ENCODE measurements around the gene PON3. TPM values are rescaled to one million over a fixed set of nuclear protein-coding genes. Genes with fewer than 3 reads are reported as not detected.

Gene PON3
- total and polyA plus RNA-seq, 2 of the 13 experiments (the other 11 are each of a cell fraction or from before 2014, with no cell fraction given), result 23.6 to 37.8 TPM

DNA sequence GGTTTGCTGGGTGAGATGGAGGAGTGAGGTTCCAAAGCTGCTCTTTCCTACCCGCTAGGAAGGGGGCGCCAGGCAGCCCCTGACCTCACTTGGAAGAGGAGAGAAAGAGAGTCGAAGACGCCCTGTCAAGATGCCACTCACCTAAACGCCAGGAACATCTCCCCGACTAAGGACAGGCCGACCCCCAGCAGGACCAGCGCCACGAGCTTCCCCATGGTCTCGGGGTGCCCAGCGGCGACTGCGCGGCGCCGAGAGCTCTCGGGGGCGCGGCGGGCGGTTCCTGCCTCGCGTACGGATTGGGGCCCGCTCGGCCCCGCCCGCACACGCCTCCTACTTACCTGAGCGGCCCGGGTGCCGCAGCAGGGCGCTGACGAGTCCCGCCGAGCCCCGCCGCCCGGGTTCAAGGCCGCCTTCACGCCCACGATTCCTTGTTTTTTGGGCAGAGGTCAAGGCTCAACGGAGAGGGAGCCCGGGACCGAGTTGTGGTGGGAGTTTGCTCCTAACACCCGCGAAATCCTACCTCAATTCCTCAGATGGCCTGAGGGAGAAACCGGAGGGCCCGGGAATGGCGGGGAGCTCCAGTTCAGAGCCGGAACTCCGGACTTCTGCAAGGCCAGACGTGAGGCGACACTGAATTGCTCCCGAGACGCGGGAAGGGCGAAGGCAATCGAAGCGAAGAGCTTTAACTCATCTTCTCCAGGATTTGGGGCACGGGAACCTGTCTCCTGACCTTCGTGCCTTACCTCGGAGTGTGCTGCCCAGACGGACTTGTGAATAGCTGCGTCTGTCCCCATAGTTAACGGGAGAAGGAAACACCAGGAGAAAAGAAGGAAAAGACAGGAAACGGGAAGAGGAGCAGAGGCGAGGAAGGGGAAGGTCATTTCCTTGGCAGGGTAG is at the start of gene PON3 (continued):
- TF ChIP-seq ZNF773 (CRISPR knock-in tag; IDR thresholded peaks at IDR 0.05; ENCODE audit: borderline replicate concordance), result no peak
- no peak for TF ChIP-seq ZNF841 (CRISPR knock-in tag; IDR thresholded peaks at IDR 0.05; ENCODE audit: borderline replicate concordance)
- TF ChIP-seq TCF7 (IDR thresholded peaks at IDR 0.05; ENCODE audit: low read depth), result no peak
- no peak for TF ChIP-seq KLF9 (CRISPR knock-in tag; IDR thresholded peaks at IDR 0.05; ENCODE audit: low read depth)
- TF ChIP-seq, protein P1, sequence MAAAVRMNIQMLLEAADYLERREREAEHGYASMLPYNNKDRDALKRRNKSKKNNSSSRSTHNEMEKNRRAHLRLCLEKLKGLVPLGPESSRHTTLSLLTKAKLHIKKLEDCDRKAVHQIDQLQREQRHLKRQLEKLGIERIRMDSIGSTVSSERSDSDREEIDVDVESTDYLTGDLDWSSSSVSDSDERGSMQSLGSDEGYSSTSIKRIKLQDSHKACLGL (CRISPR knock-in tag; IDR thresholded peaks at IDR 0.05), result peak; percentile 81; the same call in 1 of the 2 replicates
- no peak for TF ChIP-seq TEAD3 (CRISPR knock-in tag; optimal IDR thresholded peaks at IDR 0.05; ENCODE audit: borderline replicate concordance)
- TF ChIP-seq, protein P2, sequence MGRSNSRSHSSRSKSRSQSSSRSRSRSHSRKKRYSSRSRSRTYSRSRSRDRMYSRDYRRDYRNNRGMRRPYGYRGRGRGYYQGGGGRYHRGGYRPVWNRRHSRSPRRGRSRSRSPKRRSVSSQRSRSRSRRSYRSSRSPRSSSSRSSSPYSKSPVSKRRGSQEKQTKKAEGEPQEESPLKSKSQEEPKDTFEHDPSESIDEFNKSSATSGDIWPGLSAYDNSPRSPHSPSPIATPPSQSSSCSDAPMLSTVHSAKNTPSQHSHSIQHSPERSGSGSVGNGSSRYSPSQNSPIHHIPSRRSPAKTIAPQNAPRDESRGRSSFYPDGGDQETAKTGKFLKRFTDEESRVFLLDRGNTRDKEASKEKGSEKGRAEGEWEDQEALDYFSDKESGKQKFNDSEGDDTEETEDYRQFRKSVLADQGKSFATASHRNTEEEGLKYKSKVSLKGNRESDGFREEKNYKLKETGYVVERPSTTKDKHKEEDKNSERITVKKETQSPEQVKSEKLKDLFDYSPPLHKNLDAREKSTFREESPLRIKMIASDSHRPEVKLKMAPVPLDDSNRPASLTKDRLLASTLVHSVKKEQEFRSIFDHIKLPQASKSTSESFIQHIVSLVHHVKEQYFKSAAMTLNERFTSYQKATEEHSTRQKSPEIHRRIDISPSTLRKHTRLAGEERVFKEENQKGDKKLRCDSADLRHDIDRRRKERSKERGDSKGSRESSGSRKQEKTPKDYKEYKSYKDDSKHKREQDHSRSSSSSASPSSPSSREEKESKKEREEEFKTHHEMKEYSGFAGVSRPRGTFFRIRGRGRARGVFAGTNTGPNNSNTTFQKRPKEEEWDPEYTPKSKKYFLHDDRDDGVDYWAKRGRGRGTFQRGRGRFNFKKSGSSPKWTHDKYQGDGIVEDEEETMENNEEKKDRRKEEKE (IDR thresholded peaks at IDR 0.05), result no peak
- TF ChIP-seq IKZF1 (IDR thresholded peaks at IDR 0.05), result no peak
- peak; percentile 51; the same call in 1 of the 2 replicates for TF ChIP-seq NR1H2 (CRISPR knock-in tag; IDR thresholded peaks at IDR 0.05; ENCODE audit: borderline replicate concordance, low read depth)
- TF ChIP-seq ZNF224 (CRISPR knock-in tag; IDR thresholded peaks at IDR 0.05), result no peak
- 0 out of 2 replicates have a peak, but pooled peaks have one; percentile 9 for TF ChIP-seq NFYC (CRISPR knock-in tag; IDR thresholded peaks at IDR 0.05)
- 0 out of 2 replicates have a peak, but pooled peaks have one; percentile 51 for TF ChIP-seq ZMAT3 (CRISPR knock-in tag; conservative IDR thresholded peaks at IDR 0.05)
- TF ChIP-seq, protein P3, sequence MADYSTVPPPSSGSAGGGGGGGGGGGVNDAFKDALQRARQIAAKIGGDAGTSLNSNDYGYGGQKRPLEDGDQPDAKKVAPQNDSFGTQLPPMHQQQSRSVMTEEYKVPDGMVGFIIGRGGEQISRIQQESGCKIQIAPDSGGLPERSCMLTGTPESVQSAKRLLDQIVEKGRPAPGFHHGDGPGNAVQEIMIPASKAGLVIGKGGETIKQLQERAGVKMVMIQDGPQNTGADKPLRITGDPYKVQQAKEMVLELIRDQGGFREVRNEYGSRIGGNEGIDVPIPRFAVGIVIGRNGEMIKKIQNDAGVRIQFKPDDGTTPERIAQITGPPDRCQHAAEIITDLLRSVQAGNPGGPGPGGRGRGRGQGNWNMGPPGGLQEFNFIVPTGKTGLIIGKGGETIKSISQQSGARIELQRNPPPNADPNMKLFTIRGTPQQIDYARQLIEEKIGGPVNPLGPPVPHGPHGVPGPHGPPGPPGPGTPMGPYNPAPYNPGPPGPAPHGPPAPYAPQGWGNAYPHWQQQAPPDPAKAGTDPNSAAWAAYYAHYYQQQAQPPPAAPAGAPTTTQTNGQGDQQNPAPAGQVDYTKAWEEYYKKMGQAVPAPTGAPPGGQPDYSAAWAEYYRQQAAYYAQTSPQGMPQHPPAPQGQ (CRISPR knock-in tag; IDR thresholded peaks at IDR 0.05; ENCODE audit: borderline replicate concordance), result no peak
- TF ChIP-seq ATAD3A (CRISPR knock-in tag; IDR thresholded peaks at IDR 0.05), result no peak
- TF ChIP-seq, protein P4, sequence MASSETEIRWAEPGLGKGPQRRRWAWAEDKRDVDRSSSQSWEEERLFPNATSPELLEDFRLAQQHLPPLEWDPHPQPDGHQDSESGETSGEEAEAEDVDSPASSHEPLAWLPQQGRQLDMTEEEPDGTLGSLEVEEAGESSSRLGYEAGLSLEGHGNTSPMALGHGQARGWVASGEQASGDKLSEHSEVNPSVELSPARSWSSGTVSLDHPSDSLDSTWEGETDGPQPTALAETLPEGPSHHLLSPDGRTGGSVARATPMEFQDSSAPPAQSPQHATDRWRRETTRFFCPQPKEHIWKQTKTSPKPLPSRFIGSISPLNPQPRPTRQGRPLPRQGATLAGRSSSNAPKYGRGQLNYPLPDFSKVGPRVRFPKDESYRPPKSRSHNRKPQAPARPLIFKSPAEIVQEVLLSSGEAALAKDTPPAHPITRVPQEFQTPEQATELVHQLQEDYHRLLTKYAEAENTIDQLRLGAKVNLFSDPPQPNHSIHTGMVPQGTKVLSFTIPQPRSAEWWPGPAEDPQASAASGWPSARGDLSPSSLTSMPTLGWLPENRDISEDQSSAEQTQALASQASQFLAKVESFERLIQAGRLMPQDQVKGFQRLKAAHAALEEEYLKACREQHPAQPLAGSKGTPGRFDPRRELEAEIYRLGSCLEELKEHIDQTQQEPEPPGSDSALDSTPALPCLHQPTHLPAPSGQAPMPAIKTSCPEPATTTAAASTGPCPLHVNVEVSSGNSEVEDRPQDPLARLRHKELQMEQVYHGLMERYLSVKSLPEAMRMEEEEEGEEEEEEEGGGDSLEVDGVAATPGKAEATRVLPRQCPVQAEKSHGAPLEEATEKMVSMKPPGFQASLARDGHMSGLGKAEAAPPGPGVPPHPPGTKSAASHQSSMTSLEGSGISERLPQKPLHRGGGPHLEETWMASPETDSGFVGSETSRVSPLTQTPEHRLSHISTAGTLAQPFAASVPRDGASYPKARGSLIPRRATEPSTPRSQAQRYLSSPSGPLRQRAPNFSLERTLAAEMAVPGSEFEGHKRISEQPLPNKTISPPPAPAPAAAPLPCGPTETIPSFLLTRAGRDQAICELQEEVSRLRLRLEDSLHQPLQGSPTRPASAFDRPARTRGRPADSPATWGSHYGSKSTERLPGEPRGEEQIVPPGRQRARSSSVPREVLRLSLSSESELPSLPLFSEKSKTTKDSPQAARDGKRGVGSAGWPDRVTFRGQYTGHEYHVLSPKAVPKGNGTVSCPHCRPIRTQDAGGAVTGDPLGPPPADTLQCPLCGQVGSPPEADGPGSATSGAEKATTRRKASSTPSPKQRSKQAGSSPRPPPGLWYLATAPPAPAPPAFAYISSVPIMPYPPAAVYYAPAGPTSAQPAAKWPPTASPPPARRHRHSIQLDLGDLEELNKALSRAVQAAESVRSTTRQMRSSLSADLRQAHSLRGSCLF (CRISPR knock-in tag; IDR thresholded peaks at IDR 0.05; ENCODE audit: borderline replicate concordance), result no peak
- TF ChIP-seq, protein P5, sequence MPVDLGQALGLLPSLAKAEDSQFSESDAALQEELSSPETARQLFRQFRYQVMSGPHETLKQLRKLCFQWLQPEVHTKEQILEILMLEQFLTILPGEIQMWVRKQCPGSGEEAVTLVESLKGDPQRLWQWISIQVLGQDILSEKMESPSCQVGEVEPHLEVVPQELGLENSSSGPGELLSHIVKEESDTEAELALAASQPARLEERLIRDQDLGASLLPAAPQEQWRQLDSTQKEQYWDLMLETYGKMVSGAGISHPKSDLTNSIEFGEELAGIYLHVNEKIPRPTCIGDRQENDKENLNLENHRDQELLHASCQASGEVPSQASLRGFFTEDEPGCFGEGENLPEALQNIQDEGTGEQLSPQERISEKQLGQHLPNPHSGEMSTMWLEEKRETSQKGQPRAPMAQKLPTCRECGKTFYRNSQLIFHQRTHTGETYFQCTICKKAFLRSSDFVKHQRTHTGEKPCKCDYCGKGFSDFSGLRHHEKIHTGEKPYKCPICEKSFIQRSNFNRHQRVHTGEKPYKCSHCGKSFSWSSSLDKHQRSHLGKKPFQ (CRISPR knock-in tag; IDR thresholded peaks at IDR 0.05; ENCODE audit: insufficient replicate concordance), result no peak

All from HepG2 (cell line).